H1 (cell line): ENCODE data around the gene CRBN. TPM values are rescaled to one million over a fixed set of nuclear protein-coding genes. Genes with fewer than 3 reads are reported as not detected.
A peak's percentile ranks its signal among the peaks of the same experiment; 100 is the strongest.

Experiments
- CTCF ChIA-PET: fragments of 300-600 bp; sonication (Branson Sonifier 250); formaldehyde crosslinking; loops from one replicate; lab custom pipeline; 2021; ENCODE audit not compliant: partially characterized antibody; lab: Charles Lee
- POLR2A ChIA-PET: fragments of 300-600 bp; sonication (Branson Sonifier 250); formaldehyde crosslinking; loops from one replicate; lab custom pipeline; 2021; ENCODE audit warnings: inconsistent platforms; ENCODE audit not compliant: partially characterized antibody; lab: Charles Lee
- DNase-seq, 2 experiments: peaks; one replicate each; pipeline versions ENCODE4 v3.0.0 to v3.0.0-alpha.2; 2010 to 2022; ENCODE audit warnings: low spot score in 2 of 2, low read depth in 1 of 2, mixed read lengths in 1 of 2
- FAIRE-seq: peaks from 2 replicates; lab custom pipeline; 2011; peaks lifted over from hg19 to GRCh38; lab: Jason Lieb, UNC
- H2AFZ ChIP-seq: 2 replicates; pipeline ENCODE4 v1.8.1; 2012; ENCODE audit warnings: low read length, inconsistent platforms
- H2AK5ac ChIP-seq: 2 replicates; pipeline ENCODE4 v1.6.1; 2013; ENCODE audit warnings: low read depth, low read length
- H2BK120ac ChIP-seq: replicated peaks from 2 replicates; pipeline ENCODE3; 2013; ENCODE audit warnings: low read depth, low read length, inconsistent platforms
- H2BK12ac ChIP-seq: 2 replicates; pipeline ENCODE4 v1.6.1; 2013; ENCODE audit warnings: low read depth, low read length
- H2BK15ac ChIP-seq: 2 replicates; pipeline ENCODE4 v1.6.1; 2013; ENCODE audit warnings: low read length
- H2BK20ac ChIP-seq: 2 replicates; pipeline ENCODE4 v1.6.1; 2013; ENCODE audit warnings: low read length
- H2BK5ac ChIP-seq: 2 replicates; pipeline ENCODE4 v1.6.1; 2013; ENCODE audit warnings: low read depth, low read length
- H3K14ac ChIP-seq: 2 replicates; pipeline ENCODE4 v1.6.1; 2013; ENCODE audit warnings: inconsistent platforms; ENCODE audit not compliant: insufficient read length
- H3K18ac ChIP-seq: 2 replicates; pipeline ENCODE4 v1.6.1; 2013; ENCODE audit warnings: low read length; ENCODE audit errors: extremely low read depth
- H3K23ac ChIP-seq: 2 replicates; pipeline ENCODE4 v1.6.1; 2013; ENCODE audit warnings: inconsistent platforms; ENCODE audit not compliant: insufficient read length
- H3K23me2 ChIP-seq: 2 replicates; pipeline ENCODE4 v1.6.1; 2013; ENCODE audit warnings: low read depth, low read length
- H3K27ac ChIP-seq: 2 replicates; pipeline ENCODE4 v1.6.1; 2011; ENCODE audit warnings: low read depth, low read length, inconsistent platforms
- H3K27me3 ChIP-seq, 4 experiments: replicated peaks in 1 of 4; 1 replicate in 1 of 4; 2 replicates in 3 of 4; pipeline versions ENCODE4 v1.6.1 to v1.8.1; 2011 to 2013; ENCODE audit warnings: low read length in 3 of 4, mild to moderate bottlenecking in 3 of 4, inconsistent platforms in 2 of 4, mixed read lengths in 2 of 4, moderate library complexity in 1 of 4; ENCODE audit not compliant: control insufficient read depth in 3 of 4, insufficient read depth in 3 of 4; ENCODE audit errors: extremely low read depth in 1 of 4
- H3K36me3 ChIP-seq, 4 experiments: 2 replicates each; pipeline versions ENCODE4 v1.6.1 to v1.8.1; 2011 to 2013; ENCODE audit warnings: mild to moderate bottlenecking in 4 of 4, low read length in 3 of 4, moderate library complexity in 2 of 4, control low read depth in 1 of 4, inconsistent platforms in 1 of 4; ENCODE audit not compliant: insufficient read depth in 4 of 4, control insufficient read depth in 2 of 4
- H3K4ac ChIP-seq: replicated peaks from 2 replicates; pipeline ENCODE3; 2013; ENCODE audit warnings: low read length, low read depth, mixed read lengths, inconsistent platforms; ENCODE audit not compliant: insufficient read length
- H3K4me1 ChIP-seq, 4 experiments: replicated peaks in 1 of 4; 1 replicate in 1 of 4; 2 replicates in 3 of 4; pipeline versions ENCODE4 v1.6.1 to v1.8.1; 2011 to 2013; ENCODE audit warnings: low read length in 3 of 4, inconsistent platforms in 2 of 4, mixed read lengths in 1 of 4; ENCODE audit not compliant: insufficient read depth in 4 of 4, control insufficient read depth in 3 of 4
- H3K4me2 ChIP-seq, 2 experiments: 2 replicates each; pipeline versions ENCODE4 v1.6.1 to v1.8.1; 2011 to 2013; ENCODE audit warnings: low read depth in 2 of 2, low read length in 2 of 2, control low read depth in 1 of 2, inconsistent platforms in 1 of 2, mild to moderate bottlenecking in 1 of 2; ENCODE audit not compliant: insufficient read depth in 1 of 2
- H3K4me3 ChIP-seq, 4 experiments: fragments of 200-600, 300-600 bp in 1 of 4; sonication (generic), shearing (Covaris generic), sonication (Bioruptor Twin) in 1 of 4; 2 replicates each; pipeline versions ENCODE4 v1.5.1 to v1.8.1; 2011 to 2016; ENCODE audit warnings: low read length in 4 of 4, low read depth in 3 of 4, control low read depth in 2 of 4, inconsistent platforms in 2 of 4, mild to moderate bottlenecking in 2 of 4, mixed read lengths in 1 of 4, moderate library complexity in 1 of 4; ENCODE audit not compliant: insufficient read depth in 2 of 4; ENCODE audit errors: extremely low read depth in 1 of 4
- H3K56ac ChIP-seq: replicated peaks from 2 replicates; pipeline ENCODE3; 2013; ENCODE audit warnings: low read depth, mild to moderate bottlenecking, mixed read lengths, low read length, inconsistent platforms; ENCODE audit not compliant: insufficient read length
- H3K79me1 ChIP-seq: 2 replicates; pipeline ENCODE4 v1.6.1; 2013; ENCODE audit warnings: low read depth, low read length, control low read depth
- H3K79me2 ChIP-seq, 2 experiments: 2 replicates each; pipeline versions ENCODE4 v1.6.1 to v1.8.1; 2012 to 2013; ENCODE audit warnings: low read length in 2 of 2, mild to moderate bottlenecking in 2 of 2, inconsistent platforms in 1 of 2; ENCODE audit not compliant: insufficient read depth in 2 of 2, control insufficient read depth in 1 of 2
- H3K9ac ChIP-seq, 4 experiments: replicated peaks in 1 of 4; 1 replicate in 1 of 4; 2 replicates in 3 of 4; pipeline versions ENCODE4 v1.6.1 to v1.8.1; 2011 to 2013; ENCODE audit warnings: low read depth in 3 of 4, low read length in 3 of 4, control low read depth in 2 of 4, mild to moderate bottlenecking in 2 of 4, moderate library complexity in 2 of 4, inconsistent platforms in 1 of 4; ENCODE audit errors: extremely low read depth in 1 of 4
- H3K9me3 ChIP-seq, 2 experiments: 2 replicates each; pipeline versions ENCODE4 v1.6.1 to v1.8.1; 2012 to 2013; ENCODE audit warnings: mild to moderate bottlenecking in 2 of 2, moderate library complexity in 2 of 2, control low read depth in 1 of 2, inconsistent platforms in 1 of 2, low read depth in 1 of 2, low read length in 1 of 2, mixed read lengths in 1 of 2; ENCODE audit not compliant: insufficient read depth in 2 of 2
- H4K20me1 ChIP-seq, 2 experiments: replicated peaks in 1 of 2; 2 replicates each; pipeline versions ENCODE3 to v1.8.1; 2011 to 2013; ENCODE audit warnings: inconsistent platforms in 2 of 2, low read length in 2 of 2, mild to moderate bottlenecking in 1 of 2; ENCODE audit not compliant: insufficient read depth in 2 of 2, control insufficient read depth in 1 of 2
- H4K5ac ChIP-seq: 2 replicates; pipeline ENCODE4 v1.6.1; 2013; ENCODE audit warnings: low read length, low read depth, mixed read lengths, inconsistent platforms; ENCODE audit not compliant: insufficient read length
- H4K8ac ChIP-seq: 2 replicates; pipeline ENCODE4 v1.8.0; 2013; ENCODE audit warnings: mild to moderate bottlenecking, moderate library complexity, low read length, inconsistent platforms; ENCODE audit not compliant: insufficient read depth; ENCODE audit errors: extremely low read depth
- H4K91ac ChIP-seq: replicated peaks from 2 replicates; pipeline ENCODE3; 2013; ENCODE audit warnings: low read length, mixed read lengths, inconsistent platforms; ENCODE audit not compliant: insufficient read length
- RAD21 ChIP-seq, 2 experiments: IDR thresholded peaks in 1 of 2; conservative IDR thresholded peaks in 1 of 2; 2 replicates each; pipeline ENCODE4 v1.6.1; 2011; ENCODE audit warnings: low read depth in 2 of 2, low read length in 2 of 2, improper control_type of control experiment in 1 of 2, inconsistent platforms in 1 of 2, mild to moderate bottlenecking in 1 of 2, moderate library complexity in 1 of 2
- SIRT6 ChIP-seq: IDR thresholded peaks from one replicate; pipeline ENCODE4 v1.7.1; 2012; ENCODE audit warnings: low read length, inconsistent platforms
- WGBS, 2 experiments: shearing (Covaris generic) in 1 of 2; methylation state at CpG; one replicate each; pipeline versions ENCODE4 v1.1.6 to v1.1.7; 2013 to 2015; ENCODE audit warnings: low lambda C conversion rate in 2 of 2, mixed read lengths in 2 of 2, inconsistent platforms in 1 of 2, low coverage in 1 of 2, missing lambda C conversion rate in 1 of 2; ENCODE audit not compliant: insufficient replicate concordance in 2 of 2, insufficient coverage in 1 of 2, insufficient read length in 1 of 2; ENCODE audit errors: extremely low coverage in 1 of 2, missing lambda C conversion rate in 1 of 2; 5-methylcytosine and 5-hydroxymethylcytosine counted together
- polyA plus RNA-seq, 7 experiments: library from polyadenylated mRNA; depleted of rRNA in 3 of 7; stranded (reverse) in 5 of 7; unstranded in 2 of 7; fragments of >200 nt in 5 of 7; fragments of 200-250 nt in 2 of 7; gene quantifications; 1 replicate in 5 of 7; 2 replicates in 1 of 7; 4 replicates in 1 of 7; pipeline versions ENCODE4 v1.2.1 to v1.2.3, GENCODE V29; 2011 to 2013; ENCODE audit warnings: missing spikeins in 2 of 7, mixed read lengths in 2 of 7
- total RNA-seq: library from RNA; stranded (reverse); fragmentation: NEBNext Ultra II Directional; extraction: Animal tissue kit (Norgen Biotek cat#: 25700); gene quantifications from 2 replicates; pipeline ENCODE4 v1.2.1, GENCODE V29; 2021
- TF ChIP-seq, protein P1 (sequence below), 3 experiments: IDR thresholded peaks; 1 replicate in 2 of 3; 2 replicates in 1 of 3; pipeline versions ENCODE4 v1.5.1 to v1.6.1; 2011; ENCODE audit warnings: low read length in 3 of 3, mild to moderate bottlenecking in 3 of 3, inconsistent platforms in 2 of 3, low read depth in 1 of 3, moderate library complexity in 1 of 3; ENCODE audit not compliant: insufficient read depth in 1 of 3; ENCODE audit errors: control extremely low read depth in 1 of 3

CRBN gene
- total and polyA plus RNA-seq, 2 of the 8 experiments (the other 6 are each of a cell fraction or from before 2014, with no cell fraction given), result 13.4 to 30.3 TPM

DNA sequence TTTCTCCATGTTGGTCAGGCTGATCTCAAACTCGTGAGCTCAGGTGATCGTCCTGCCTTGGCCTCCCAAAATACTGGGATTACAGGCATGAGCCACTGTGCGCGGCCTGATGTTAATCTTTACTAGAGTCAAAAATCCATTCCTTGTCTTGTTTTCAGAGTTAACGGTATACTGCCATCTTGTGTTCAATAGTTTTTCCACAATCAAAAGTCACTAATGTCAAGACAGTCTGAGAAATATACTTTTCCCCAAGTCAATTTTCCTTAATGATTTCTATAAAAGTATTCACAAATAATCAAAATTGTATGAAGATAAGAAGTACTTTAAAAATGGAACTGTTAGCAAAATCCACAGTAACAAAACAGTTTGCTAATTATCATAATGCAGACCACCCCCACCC, 8.5 kb downstream of the CRBN start:
- Histone ChIP-seq H3K9me3 (no peaks in the 10 kb centered on the region), H4K8ac (no peak overlapping the region), H4K91ac (no peak overlapping the region), H4K20me1 (no peaks in the 10 kb centered on the region), H2BK12ac (no peak overlapping the region), H3K9ac (no peak overlapping the region), H4K5ac (no peak overlapping the region), H3K4me1 (no peaks in the 10 kb centered on the region), H3K4me2 (no peak overlapping the region), H3K79me2 (peaks cover 0 to 5% of the 10 kb centered on the region in 2 experiments; a peak in 2 of 4 replicates), H3K4ac (no peak overlapping the region), H3K14ac (no peak overlapping the region), H3K23ac (no peak overlapping the region), H2BK5ac (no peak overlapping the region), H3K23me2 (no peaks in the 10 kb centered on the region), H3K18ac (no peak overlapping the region), H3K4me3 (no peak overlapping the region), H3K56ac (no peak overlapping the region), H2AFZ (no peak overlapping the region), H3K36me3 (peaks cover 8 to 50% (median 29%) of the 10 kb centered on the region in 4 experiments; a peak in 7 of 8 replicates), H2BK20ac (no peak overlapping the region), H2AK5ac (no peak overlapping the region), H2BK15ac (no peak overlapping the region), H2BK120ac (no peak overlapping the region), H3K79me1 (no peaks in the 10 kb centered on the region), H3K27ac (no peak overlapping the region), H3K27me3 (no peaks in the 10 kb centered on the region)
- no peak for TF ChIP-seq SIRT6
- peak; percentile 43 to 45; a peak in 3 of 4 replicates for TF ChIP-seq RAD21 (IDR thresholded peaks at IDR 0.05 in 1 of 2, conservative IDR thresholded peaks at IDR 0.05 in 1 of 2; ENCODE audit: low read depth in 2 of 2, low read length in 2 of 2)
- TF ChIP-seq, protein P1, sequence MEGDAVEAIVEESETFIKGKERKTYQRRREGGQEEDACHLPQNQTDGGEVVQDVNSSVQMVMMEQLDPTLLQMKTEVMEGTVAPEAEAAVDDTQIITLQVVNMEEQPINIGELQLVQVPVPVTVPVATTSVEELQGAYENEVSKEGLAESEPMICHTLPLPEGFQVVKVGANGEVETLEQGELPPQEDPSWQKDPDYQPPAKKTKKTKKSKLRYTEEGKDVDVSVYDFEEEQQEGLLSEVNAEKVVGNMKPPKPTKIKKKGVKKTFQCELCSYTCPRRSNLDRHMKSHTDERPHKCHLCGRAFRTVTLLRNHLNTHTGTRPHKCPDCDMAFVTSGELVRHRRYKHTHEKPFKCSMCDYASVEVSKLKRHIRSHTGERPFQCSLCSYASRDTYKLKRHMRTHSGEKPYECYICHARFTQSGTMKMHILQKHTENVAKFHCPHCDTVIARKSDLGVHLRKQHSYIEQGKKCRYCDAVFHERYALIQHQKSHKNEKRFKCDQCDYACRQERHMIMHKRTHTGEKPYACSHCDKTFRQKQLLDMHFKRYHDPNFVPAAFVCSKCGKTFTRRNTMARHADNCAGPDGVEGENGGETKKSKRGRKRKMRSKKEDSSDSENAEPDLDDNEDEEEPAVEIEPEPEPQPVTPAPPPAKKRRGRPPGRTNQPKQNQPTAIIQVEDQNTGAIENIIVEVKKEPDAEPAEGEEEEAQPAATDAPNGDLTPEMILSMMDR (IDR thresholded peaks at IDR 0.05; ENCODE audit: control extremely low read depth in 1 of 3, insufficient read depth in 1 of 3, low read depth in 1 of 3, low read length in 3 of 3), result peak in 1 of 3 experiments; percentile 34; a peak in 2 of 4 replicates
- FAIRE-seq (no peak), DNase-seq (no peak)
- CTCF ChIA-PET, result interaction anchor here (0.7 to 2.5 kb wide), 9 partner anchors 12 to 1139 kb away, joined by 3 to 9 read pairs (median 3); no protein-coding TSS in a partner anchor
- WGBS, 2 experiments, result 87% methylated on average over 5 of the region's 5 CpGs; no CpG with 5 or more reads in 1 of the 2 experiments
- POLR2A ChIA-PET, result no interaction called here
